Measurements from ENCODE around the gene BEST4. TPM values are rescaled to one million over a fixed set of nuclear protein-coding genes. Genes with fewer than 3 reads are reported as not detected.

Gene BEST4
- total and polyA plus RNA-seq, 2 of the 13 experiments (the other 11 are each of a cell fraction or from before 2014, with no cell fraction given), result 0.77 to 1.4 TPM

DNA sequence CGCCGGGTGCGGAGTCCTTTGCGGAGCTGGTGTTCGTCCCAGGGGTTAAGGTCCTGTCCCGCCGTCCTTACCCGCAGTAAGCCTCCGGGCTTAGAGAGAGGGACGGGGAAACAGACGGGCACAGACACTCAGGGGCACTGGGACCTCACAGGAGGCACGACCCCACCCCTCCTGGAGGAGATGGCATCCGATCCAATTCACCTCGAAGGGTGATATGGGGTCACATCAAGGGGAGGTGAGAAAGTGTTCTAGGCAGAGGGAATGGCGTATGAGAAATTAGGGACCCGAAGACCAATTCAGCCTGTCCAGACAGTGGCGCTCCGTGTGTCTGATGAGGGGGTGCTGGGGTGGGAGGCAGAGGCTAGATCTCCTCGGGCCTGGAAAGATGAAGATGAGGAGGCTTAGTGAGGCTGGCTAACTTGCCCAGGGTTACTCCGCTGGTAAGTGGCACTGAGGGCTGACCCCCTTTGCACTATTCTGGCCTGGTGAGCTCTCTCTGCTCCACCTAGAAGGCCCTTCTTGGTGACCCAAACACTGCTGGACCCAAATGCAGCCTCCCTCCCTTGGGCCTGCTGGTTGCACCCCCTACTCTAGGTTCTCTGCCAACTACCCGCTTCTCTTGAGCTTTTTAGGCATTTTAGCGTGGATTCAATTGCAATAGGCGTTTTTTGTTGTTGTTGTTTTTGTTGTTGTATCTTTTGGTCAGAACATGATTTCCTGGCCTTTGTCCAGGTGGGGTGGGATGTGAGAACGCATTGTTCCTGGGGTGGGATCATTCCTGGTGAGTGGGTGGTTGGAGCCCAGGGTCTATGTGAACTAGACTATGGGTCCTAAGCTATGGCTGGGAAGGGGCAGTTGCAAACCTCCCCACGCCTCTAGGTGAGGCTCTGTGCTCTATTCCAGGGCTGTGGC, 32.6 kb upstream of the BEST4 start (continued):
- TF ChIP-seq, protein P1, sequence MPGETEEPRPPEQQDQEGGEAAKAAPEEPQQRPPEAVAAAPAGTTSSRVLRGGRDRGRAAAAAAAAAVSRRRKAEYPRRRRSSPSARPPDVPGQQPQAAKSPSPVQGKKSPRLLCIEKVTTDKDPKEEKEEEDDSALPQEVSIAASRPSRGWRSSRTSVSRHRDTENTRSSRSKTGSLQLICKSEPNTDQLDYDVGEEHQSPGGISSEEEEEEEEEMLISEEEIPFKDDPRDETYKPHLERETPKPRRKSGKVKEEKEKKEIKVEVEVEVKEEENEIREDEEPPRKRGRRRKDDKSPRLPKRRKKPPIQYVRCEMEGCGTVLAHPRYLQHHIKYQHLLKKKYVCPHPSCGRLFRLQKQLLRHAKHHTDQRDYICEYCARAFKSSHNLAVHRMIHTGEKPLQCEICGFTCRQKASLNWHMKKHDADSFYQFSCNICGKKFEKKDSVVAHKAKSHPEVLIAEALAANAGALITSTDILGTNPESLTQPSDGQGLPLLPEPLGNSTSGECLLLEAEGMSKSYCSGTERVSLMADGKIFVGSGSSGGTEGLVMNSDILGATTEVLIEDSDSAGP (CRISPR knock-in tag; IDR thresholded peaks at IDR 0.05; ENCODE audit: borderline replicate concordance), result peak; percentile 83; the same call in 1 of the 2 replicates
- TF ChIP-seq TSC22D2 (CRISPR knock-in tag; IDR thresholded peaks at IDR 0.05; ENCODE audit: borderline replicate concordance) (0 out of 2 replicates have a peak, but pooled peaks have one; percentile 19), MEIS2 (CRISPR knock-in tag; IDR thresholded peaks at IDR 0.05) (0 out of 2 replicates have a peak, but pooled peaks have one; percentile 9), ZNF546 (CRISPR knock-in tag; conservative IDR thresholded peaks at IDR 0.05) (no peak; the same call in 1 of the 2 replicates), SMC3 (IDR thresholded peaks at IDR 0.05; ENCODE audit: low read length) (no peak), SCMH1 (CRISPR knock-in tag; IDR thresholded peaks at IDR 0.05; ENCODE audit: borderline replicate concordance) (no peak), ZNF143 (CRISPR knock-in tag; IDR thresholded peaks at IDR 0.05) (peak; percentile 8; the same call in 1 of the 2 replicates), BHLHE40 (IDR thresholded peaks at IDR 0.05; ENCODE audit: low read length) (no peak), ZBTB7A (CRISPR knock-in tag; IDR thresholded peaks at IDR 0.05) (peak; percentile 37; the same call in 1 of the 2 replicates), ZNF24 (IDR thresholded peaks at IDR 0.05) (no peak), ZNF263 (CRISPR knock-in tag; IDR thresholded peaks at IDR 0.05) (peak; percentile 53; the same call in 1 of the 2 replicates), ZNF614 (CRISPR knock-in tag; IDR thresholded peaks at IDR 0.05; ENCODE audit: borderline replicate concordance) (no peak), TAF1 (CRISPR knock-in tag; IDR thresholded peaks at IDR 0.05) (peak; percentile 71), ZNF776 (CRISPR knock-in tag; IDR thresholded peaks at IDR 0.05) (no peak), PHF8 (CRISPR knock-in tag; IDR thresholded peaks at IDR 0.05) (peak; percentile 63; the same call in 1 of the 2 replicates), EED (CRISPR knock-in tag; IDR thresholded peaks at IDR 0.05) (no peak)
- TF ChIP-seq, protein P2, sequence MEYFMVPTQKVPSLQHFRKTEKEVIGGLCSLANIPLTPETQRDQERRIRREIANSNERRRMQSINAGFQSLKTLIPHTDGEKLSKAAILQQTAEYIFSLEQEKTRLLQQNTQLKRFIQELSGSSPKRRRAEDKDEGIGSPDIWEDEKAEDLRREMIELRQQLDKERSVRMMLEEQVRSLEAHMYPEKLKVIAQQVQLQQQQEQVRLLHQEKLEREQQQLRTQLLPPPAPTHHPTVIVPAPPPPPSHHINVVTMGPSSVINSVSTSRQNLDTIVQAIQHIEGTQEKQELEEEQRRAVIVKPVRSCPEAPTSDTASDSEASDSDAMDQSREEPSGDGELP (IDR thresholded peaks at IDR 0.05; ENCODE audit: borderline replicate concordance, low read depth), result peak; percentile 9; the same call in 1 of the 2 replicates
- TF ChIP-seq, protein P3, sequence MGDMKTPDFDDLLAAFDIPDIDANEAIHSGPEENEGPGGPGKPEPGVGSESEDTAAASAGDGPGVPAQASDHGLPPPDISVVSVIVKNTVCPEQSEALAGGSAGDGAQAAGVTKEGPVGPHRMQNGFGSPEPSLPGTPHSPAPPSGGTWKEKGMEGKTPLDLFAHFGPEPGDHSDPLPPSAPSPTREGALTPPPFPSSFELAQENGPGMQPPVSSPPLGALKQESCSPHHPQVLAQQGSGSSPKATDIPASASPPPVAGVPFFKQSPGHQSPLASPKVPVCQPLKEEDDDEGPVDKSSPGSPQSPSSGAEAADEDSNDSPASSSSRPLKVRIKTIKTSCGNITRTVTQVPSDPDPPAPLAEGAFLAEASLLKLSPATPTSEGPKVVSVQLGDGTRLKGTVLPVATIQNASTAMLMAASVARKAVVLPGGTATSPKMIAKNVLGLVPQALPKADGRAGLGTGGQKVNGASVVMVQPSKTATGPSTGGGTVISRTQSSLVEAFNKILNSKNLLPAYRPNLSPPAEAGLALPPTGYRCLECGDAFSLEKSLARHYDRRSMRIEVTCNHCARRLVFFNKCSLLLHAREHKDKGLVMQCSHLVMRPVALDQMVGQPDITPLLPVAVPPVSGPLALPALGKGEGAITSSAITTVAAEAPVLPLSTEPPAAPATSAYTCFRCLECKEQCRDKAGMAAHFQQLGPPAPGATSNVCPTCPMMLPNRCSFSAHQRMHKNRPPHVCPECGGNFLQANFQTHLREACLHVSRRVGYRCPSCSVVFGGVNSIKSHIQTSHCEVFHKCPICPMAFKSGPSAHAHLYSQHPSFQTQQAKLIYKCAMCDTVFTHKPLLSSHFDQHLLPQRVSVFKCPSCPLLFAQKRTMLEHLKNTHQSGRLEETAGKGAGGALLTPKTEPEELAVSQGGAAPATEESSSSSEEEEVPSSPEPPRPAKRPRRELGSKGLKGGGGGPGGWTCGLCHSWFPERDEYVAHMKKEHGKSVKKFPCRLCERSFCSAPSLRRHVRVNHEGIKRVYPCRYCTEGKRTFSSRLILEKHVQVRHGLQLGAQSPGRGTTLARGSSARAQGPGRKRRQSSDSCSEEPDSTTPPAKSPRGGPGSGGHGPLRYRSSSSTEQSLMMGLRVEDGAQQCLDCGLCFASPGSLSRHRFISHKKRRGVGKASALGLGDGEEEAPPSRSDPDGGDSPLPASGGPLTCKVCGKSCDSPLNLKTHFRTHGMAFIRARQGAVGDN (CRISPR knock-in tag; IDR thresholded peaks at IDR 0.05), result peak; percentile 88
- TF ChIP-seq, protein P4, sequence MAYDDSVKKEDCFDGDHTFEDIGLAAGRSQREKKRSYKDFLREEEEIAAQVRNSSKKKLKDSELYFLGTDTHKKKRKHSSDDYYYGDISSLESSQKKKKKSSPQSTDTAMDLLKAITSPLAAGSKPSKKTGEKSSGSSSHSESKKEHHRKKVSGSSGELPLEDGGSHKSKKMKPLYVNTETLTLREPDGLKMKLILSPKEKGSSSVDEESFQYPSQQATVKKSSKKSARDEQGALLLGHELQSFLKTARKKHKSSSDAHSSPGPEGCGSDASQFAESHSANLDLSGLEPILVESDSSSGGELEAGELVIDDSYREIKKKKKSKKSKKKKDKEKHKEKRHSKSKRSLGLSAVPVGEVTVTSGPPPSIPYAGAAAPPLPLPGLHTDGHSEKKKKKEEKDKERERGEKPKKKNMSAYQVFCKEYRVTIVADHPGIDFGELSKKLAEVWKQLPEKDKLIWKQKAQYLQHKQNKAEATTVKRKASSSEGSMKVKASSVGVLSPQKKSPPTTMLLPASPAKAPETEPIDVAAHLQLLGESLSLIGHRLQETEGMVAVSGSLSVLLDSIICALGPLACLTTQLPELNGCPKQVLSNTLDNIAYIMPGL (CRISPR knock-in tag; IDR thresholded peaks at IDR 0.05; ENCODE audit: borderline replicate concordance in 1 of 2, low read depth in 1 of 2), result peak in 1 of 2 experiments; percentile 18; a peak in 1 of 4 replicates

All from HepG2 (cell line).